Epithelial cell of proximal tubule (primary cell): ENCODE results near the gene PLCG2. TPM values are rescaled to one million over a fixed set of nuclear protein-coding genes. Genes with fewer than 3 reads are reported as not detected.

Source experiments
- DNase-seq: peaks from one replicate; pipeline ENCODE4 v3.0.0-alpha.2; 2011; ENCODE audit warnings: low read depth
- H3K4me3 ChIP-seq: 2 replicates; pipeline ENCODE4 v1.5.1; 2011; ENCODE audit warnings: low read depth, mild to moderate bottlenecking, low read length
- total RNA-seq: library from RNA; depleted of rRNA; stranded (reverse); fragments of >200 nt; gene quantifications from 2 replicates; pipeline ENCODE4 v1.2.3, GENCODE V29; 2015
- TF ChIP-seq, protein P1 (sequence below): conservative IDR thresholded peaks from 2 replicates; pipeline ENCODE4 v1.5.1; 2012; ENCODE audit warnings: low read depth, mild to moderate bottlenecking, low read length

PLCG2 gene
- total RNA-seq, 1 donor from 2014 or later = 0.58 TPM

- TF ChIP-seq, protein P1, sequence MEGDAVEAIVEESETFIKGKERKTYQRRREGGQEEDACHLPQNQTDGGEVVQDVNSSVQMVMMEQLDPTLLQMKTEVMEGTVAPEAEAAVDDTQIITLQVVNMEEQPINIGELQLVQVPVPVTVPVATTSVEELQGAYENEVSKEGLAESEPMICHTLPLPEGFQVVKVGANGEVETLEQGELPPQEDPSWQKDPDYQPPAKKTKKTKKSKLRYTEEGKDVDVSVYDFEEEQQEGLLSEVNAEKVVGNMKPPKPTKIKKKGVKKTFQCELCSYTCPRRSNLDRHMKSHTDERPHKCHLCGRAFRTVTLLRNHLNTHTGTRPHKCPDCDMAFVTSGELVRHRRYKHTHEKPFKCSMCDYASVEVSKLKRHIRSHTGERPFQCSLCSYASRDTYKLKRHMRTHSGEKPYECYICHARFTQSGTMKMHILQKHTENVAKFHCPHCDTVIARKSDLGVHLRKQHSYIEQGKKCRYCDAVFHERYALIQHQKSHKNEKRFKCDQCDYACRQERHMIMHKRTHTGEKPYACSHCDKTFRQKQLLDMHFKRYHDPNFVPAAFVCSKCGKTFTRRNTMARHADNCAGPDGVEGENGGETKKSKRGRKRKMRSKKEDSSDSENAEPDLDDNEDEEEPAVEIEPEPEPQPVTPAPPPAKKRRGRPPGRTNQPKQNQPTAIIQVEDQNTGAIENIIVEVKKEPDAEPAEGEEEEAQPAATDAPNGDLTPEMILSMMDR = no peak
- no peak overlapping the region for H3K4me3 ChIP-seq
- no peak for DNase-seq
Observed at GRCh38 chr16:81782236-81782635, 3.1 kb downstream of the PLCG2 start.

DNA sequence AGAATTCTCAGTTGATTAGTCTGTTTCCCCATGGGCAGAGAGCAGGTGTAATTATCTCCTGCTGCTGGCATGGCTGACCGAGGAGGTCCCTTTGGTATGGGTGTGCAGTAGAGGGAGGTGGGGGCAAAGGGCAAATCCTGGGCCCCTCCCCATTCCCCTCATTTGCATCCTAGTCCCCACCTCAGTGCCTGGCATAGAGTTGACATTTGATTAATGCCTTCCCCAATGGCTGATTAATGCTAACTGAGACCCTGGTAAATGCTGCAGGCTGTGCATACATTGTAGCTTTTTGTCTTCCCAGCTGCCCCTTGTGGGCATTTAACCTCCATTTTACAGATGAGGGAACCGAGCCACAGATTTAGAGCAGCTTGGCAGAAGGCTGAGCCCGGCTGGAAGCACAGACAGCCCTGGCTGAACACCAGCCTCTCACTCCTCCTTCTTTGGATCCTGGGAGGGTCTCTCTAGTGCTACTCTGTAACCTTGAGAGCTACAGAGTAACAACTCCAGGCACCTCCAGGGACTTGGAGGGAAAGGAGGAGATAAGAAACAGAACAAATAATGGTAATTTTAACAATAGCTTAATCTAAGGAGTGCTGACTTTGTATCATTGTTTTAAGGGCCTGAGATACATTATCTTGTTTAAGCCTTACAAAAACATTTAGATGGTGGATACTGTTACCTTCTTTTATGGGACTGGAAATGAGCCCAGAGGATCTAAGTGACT lies 5.1 kb downstream of the PLCG2 start:
- H3K4me3 ChIP-seq = no peak overlapping the region
- TF ChIP-seq, protein P1 = no peak
- no peak for DNase-seq

GRCh38 chr16:81785138-81785924 lies 6.2 kb downstream of the PLCG2 start:
- TF ChIP-seq, protein P1 = no peak
- no peak for DNase-seq

GRCh38 chr16:81786321-81786720 lies 7.2 kb downstream of the PLCG2 start:
- TF ChIP-seq, protein P1 = no peak
- no peak for DNase-seq
- no peak overlapping the region for H3K4me3 ChIP-seq

More at GRCh38 chr16:81785138-81785924, 6.2 kb downstream of the PLCG2 start:
- no peak overlapping the region for H3K4me3 ChIP-seq

- DNase-seq = no peak
- H3K4me3 ChIP-seq = no peak overlapping the region
- TF ChIP-seq, protein P1 = no peak
Observed at GRCh38 chr16:81786868-81787267, 7.8 kb downstream of the PLCG2 start.

- TF ChIP-seq, protein P1 = no peak
- no peak overlapping the region for H3K4me3 ChIP-seq
- DNase-seq = no peak
Observed at GRCh38 chr16:81787659-81788058, 8.6 kb downstream of the PLCG2 start.
